ENCODE measurements around the gene ATG10. TPM values are rescaled to one million over a fixed set of nuclear protein-coding genes. Genes with fewer than 3 reads are reported as not detected.

The ATG10 gene
- total RNA-seq, 2 donors from 2014 or later: 3.2 to 16.7 TPM

- intact Hi-C loops (cut with DNase I): no loop called here
- H3K36me3 ChIP-seq: peaks cover 5 to 9% of the 10 kb centered on the region in 2 donors
- no peak overlapping the region for H3K4me3 ChIP-seq
- DNase-seq (ENCODE audit: low spot score): no peak
- H3K4me1 ChIP-seq (replicated peaks): no peaks in the 10 kb centered on the region
- WGBS: 86% methylated on average over 31 of the region's 31 CpGs
- H3K27ac ChIP-seq: no peak overlapping the region
- TF ChIP-seq POLR2A (IDR thresholded peaks at IDR 0.05): no peak
- TF ChIP-seq POLR2AphosphoS5 (IDR thresholded peaks at IDR 0.05): no peak
- TF ChIP-seq CTCF (IDR thresholded peaks at IDR 0.05): no peak
- no peaks in the 10 kb centered on the region for H3K27me3 ChIP-seq (replicated peaks; ENCODE audit: insufficient read depth)
- H3K9me3 ChIP-seq: no peaks in the 10 kb centered on the region
Measured at GRCh38 chr5:82274343-82275211, 302.8 kb downstream of the ATG10 start.

- WGBS: 77% methylated on average over 1 of the region's 1 CpG
- no peak for TF ChIP-seq POLR2A (IDR thresholded peaks at IDR 0.05)
- TF ChIP-seq CTCF (IDR thresholded peaks at IDR 0.05): no peak
- no peak for TF ChIP-seq POLR2AphosphoS5 (IDR thresholded peaks at IDR 0.05)
Measured at GRCh38 chr5:82275216-82275664, 303.4 kb downstream of the ATG10 start.

GRCh38 chr5:82276800-82277612 lies 305.2 kb downstream of the ATG10 start:
- Histone ChIP-seq H3K9me3 (no peaks in the 10 kb centered on the region), H3K4me1 (replicated peaks) (no peaks in the 10 kb centered on the region), H3K4me3 (peak overlapping the region; percentile 58 to 87), H3K36me3 (peaks cover 5 to 9% of the 10 kb centered on the region in 2 donors), H3K27me3 (replicated peaks; ENCODE audit: insufficient read depth) (no peaks in the 10 kb centered on the region), H3K27ac (peak overlapping the region in 1 of 2 donors; percentile 74)
- TF ChIP-seq POLR2AphosphoS5 (IDR thresholded peaks at IDR 0.05) (no peak), POLR2A (IDR thresholded peaks at IDR 0.05) (no peak), CTCF (IDR thresholded peaks at IDR 0.05) (no peak)
- intact Hi-C loops (cut with DNase I): no loop called here
- WGBS: 75% methylated on average over 11 of the region's 11 CpGs
- DNase-seq (ENCODE audit: low spot score): no peak

More at GRCh38 chr5:82275216-82275664, 303.4 kb downstream of the ATG10 start:
- intact Hi-C loops (cut with DNase I): no loop called here
- Histone ChIP-seq H3K9me3 (no peaks in the 10 kb centered on the region), H3K4me1 (replicated peaks) (no peaks in the 10 kb centered on the region), H3K27me3 (replicated peaks; ENCODE audit: insufficient read depth) (no peaks in the 10 kb centered on the region), H3K4me3 (no peak overlapping the region), H3K27ac (no peak overlapping the region), H3K36me3 (peaks cover 5 to 9% of the 10 kb centered on the region in 2 donors)
- DNase-seq (ENCODE audit: low spot score): no peak

- Histone ChIP-seq H3K36me3 (peaks cover 5 to 9% of the 10 kb centered on the region in 2 donors), H3K9me3 (no peaks in the 10 kb centered on the region), H3K27me3 (replicated peaks; ENCODE audit: insufficient read depth) (no peaks in the 10 kb centered on the region), H3K4me3 (peak overlapping the region; percentile 58 to 87), H3K27ac (peak overlapping the region; percentile 74 to 81), H3K4me1 (replicated peaks) (no peaks in the 10 kb centered on the region)
- TF ChIP-seq POLR2AphosphoS5 (IDR thresholded peaks at IDR 0.05) (no peak), POLR2A (IDR thresholded peaks at IDR 0.05) (no peak), CTCF (IDR thresholded peaks at IDR 0.05) (no peak)
- no peak for DNase-seq (ENCODE audit: low spot score)
- WGBS: 1% methylated on average over 15 of the region's 15 CpGs
- intact Hi-C loops (cut with DNase I): no loop called here
Measured at GRCh38 chr5:82277613-82277986, 305.8 kb downstream of the ATG10 start.

Data from prostate gland (tissue), 2 donors.